Transverse colon (tissue), 4 donors: Measurements from ENCODE around the gene CHSY3.

Experiments used
- POLR2A ChIP-seq: fragments of 450-650 bp; IDR thresholded peaks from one replicate; pipeline ENCODE4 v1.6.1; 2016; ENCODE audit warnings: antibody characterized with exemption, mild to moderate bottlenecking, moderate library complexity
- POLR2AphosphoS5 ChIP-seq, 3 donors: sonication (generic); formaldehyde crosslinking; IDR thresholded peaks; one replicate each; pipeline ENCODE4 v1.6.1; 2016; ENCODE audit warnings: antibody characterized with exemption in 3 of 3
- TF ChIP-seq, protein P1 (sequence below), 5 experiments: fragments of 200-600 bp in 3 of 5; fragments of 450-650 bp in 2 of 5; sonication (generic) in 3 of 5; IDR thresholded peaks; 1 replicate in 2 of 5; 2 replicates in 3 of 5; pipeline ENCODE4 v1.5.1; 2016 to 2017; ENCODE audit warnings: antibody characterized with exemption in 5 of 5, inconsistent platforms in 3 of 5, mild to moderate bottlenecking in 2 of 5, moderate library complexity in 1 of 5

- TF ChIP-seq, protein P1, sequence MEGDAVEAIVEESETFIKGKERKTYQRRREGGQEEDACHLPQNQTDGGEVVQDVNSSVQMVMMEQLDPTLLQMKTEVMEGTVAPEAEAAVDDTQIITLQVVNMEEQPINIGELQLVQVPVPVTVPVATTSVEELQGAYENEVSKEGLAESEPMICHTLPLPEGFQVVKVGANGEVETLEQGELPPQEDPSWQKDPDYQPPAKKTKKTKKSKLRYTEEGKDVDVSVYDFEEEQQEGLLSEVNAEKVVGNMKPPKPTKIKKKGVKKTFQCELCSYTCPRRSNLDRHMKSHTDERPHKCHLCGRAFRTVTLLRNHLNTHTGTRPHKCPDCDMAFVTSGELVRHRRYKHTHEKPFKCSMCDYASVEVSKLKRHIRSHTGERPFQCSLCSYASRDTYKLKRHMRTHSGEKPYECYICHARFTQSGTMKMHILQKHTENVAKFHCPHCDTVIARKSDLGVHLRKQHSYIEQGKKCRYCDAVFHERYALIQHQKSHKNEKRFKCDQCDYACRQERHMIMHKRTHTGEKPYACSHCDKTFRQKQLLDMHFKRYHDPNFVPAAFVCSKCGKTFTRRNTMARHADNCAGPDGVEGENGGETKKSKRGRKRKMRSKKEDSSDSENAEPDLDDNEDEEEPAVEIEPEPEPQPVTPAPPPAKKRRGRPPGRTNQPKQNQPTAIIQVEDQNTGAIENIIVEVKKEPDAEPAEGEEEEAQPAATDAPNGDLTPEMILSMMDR (IDR thresholded peaks at IDR 0.05): no peak
- TF ChIP-seq POLR2AphosphoS5 (IDR thresholded peaks at IDR 0.05): no peak
- no peak for TF ChIP-seq POLR2A
Observed at GRCh38 chr5:130021876-130022275, 117.6 kb downstream of the CHSY3 start.
